Uterus (tissue), 4 donors: ENCODE results near the gene LYVE1. TPM values are rescaled to one million over a fixed set of nuclear protein-coding genes. Genes with fewer than 3 reads are reported as not detected.

Source experiments
- DNase-seq, 2 donors: peaks; one replicate each; pipeline ENCODE4 v3.0.0-alpha.2; 2019 to 2020
- H3K27ac ChIP-seq, 2 donors: fragments of 200-600 bp; sonication (generic); 1 replicate in 1 of 2; 2 replicates in 1 of 2; pipeline ENCODE4 v1.5.1; 2016 to 2018
- H3K27me3 ChIP-seq, 2 donors: fragments of 200-600 bp; sonication (generic); one replicate each; pipeline ENCODE4 v1.5.1; 2018 to 2019; ENCODE audit warnings: control low read depth in 1 of 2
- H3K36me3 ChIP-seq, 2 donors: fragments of 200-600 bp; sonication (generic); one replicate each; pipeline ENCODE4 v1.5.1; 2019; ENCODE audit warnings: control low read depth in 1 of 2
- H3K4me1 ChIP-seq, 2 donors: fragments of 200-600 bp; sonication (generic); one replicate each; pipeline ENCODE4 v1.5.1; 2018 to 2019; ENCODE audit warnings: control low read depth in 1 of 2
- H3K4me3 ChIP-seq, 2 donors: fragments of 200-600 bp; sonication (generic); 1 replicate in 1 of 2; 2 replicates in 1 of 2; pipeline ENCODE4 v1.5.1; 2018 to 2019; ENCODE audit warnings: mild to moderate bottlenecking in 1 of 2
- H3K9me3 ChIP-seq, 2 donors: fragments of 200-600 bp; sonication (generic); one replicate each; pipeline ENCODE4 v1.5.1; 2019; ENCODE audit warnings: control low read depth in 1 of 2
- CTCF ChIP-seq, 4 experiments: fragments of 200-600 bp in 2 of 4; fragments of 450-650 bp in 2 of 4; sonication (generic) in 2 of 4; IDR thresholded peaks; one replicate each; pipeline ENCODE4 v1.5.1; 2016 to 2019; ENCODE audit warnings: antibody characterized with exemption in 4 of 4, mild to moderate bottlenecking in 2 of 4, moderate library complexity in 1 of 4
- POLR2A ChIP-seq, 2 donors: fragments of 450-650 bp; IDR thresholded peaks; one replicate each; pipeline ENCODE4 v1.6.1; 2016; ENCODE audit warnings: antibody characterized with exemption in 2 of 2, mild to moderate bottlenecking in 1 of 2, moderate library complexity in 1 of 2
- intact Hi-C: fragments of 100-400 bp; cut with DNase I; formaldehyde crosslinking; loops from one replicate; pipeline ENCODE4 v1.15.1; 2023; ENCODE audit warnings: low total_unique reads
- total RNA-seq, 4 donors: library from RNA; depleted of rRNA in 3 of 4; stranded (reverse); fragments of >200 nt in 3 of 4; gene quantifications; one replicate each; pipeline versions ENCODE4 v1.1.0 to v1.2.4, GENCODE V29; 2014 to 2023
- donor health status: DM: yes; HTN: yes; CAD: no.

LYVE1 gene
- total RNA-seq, 4 donors from 2014 or later, result 12.8 to 154 (median 44.0) TPM

- no peaks in the 10 kb centered on the region for H3K36me3 ChIP-seq
- H3K4me3 ChIP-seq, result no peak overlapping the region
- H3K9me3 ChIP-seq, result no peaks in the 10 kb centered on the region
- H3K27me3 ChIP-seq, result no peaks in the 10 kb centered on the region
- H3K27ac ChIP-seq, result no peak overlapping the region
- no peak for DNase-seq
- no peak for TF ChIP-seq CTCF (IDR thresholded peaks at IDR 0.05)
- TF ChIP-seq POLR2A (IDR thresholded peaks at IDR 0.05), result no peak
- no peaks in the 10 kb centered on the region for H3K4me1 ChIP-seq
- intact Hi-C loops, result no loop called here
Measured at GRCh38 chr11:10576035-10576398, 7.6 kb upstream of the LYVE1 start.

GRCh38 chr11:10575346-10576034 is 7.0 kb upstream of the LYVE1 start:
- TF ChIP-seq CTCF (IDR thresholded peaks at IDR 0.05) (no peak), POLR2A (IDR thresholded peaks at IDR 0.05) (no peak)
- Histone ChIP-seq H3K36me3 (no peaks in the 10 kb centered on the region), H3K9me3 (no peaks in the 10 kb centered on the region), H3K4me1 (no peaks in the 10 kb centered on the region), H3K4me3 (no peak overlapping the region), H3K27ac (no peak overlapping the region), H3K27me3 (no peaks in the 10 kb centered on the region)
- intact Hi-C loops, result no loop called here
- DNase-seq, result no peak

- Histone ChIP-seq H3K4me1 (no peaks in the 10 kb centered on the region), H3K36me3 (no peaks in the 10 kb centered on the region)
Measured at GRCh38 chr11:10573556-10573955, 5.1 kb upstream of the LYVE1 start.

GRCh38 chr11:10573028-10573427 is 4.6 kb upstream of the LYVE1 start:
- no peaks in the 10 kb centered on the region for H3K4me1 ChIP-seq
- no peaks in the 10 kb centered on the region for H3K9me3 ChIP-seq
- no peak overlapping the region for H3K4me3 ChIP-seq
- H3K27me3 ChIP-seq, result no peaks in the 10 kb centered on the region
- DNase-seq, result no peak
- no peaks in the 10 kb centered on the region for H3K36me3 ChIP-seq
- no peak for TF ChIP-seq POLR2A (IDR thresholded peaks at IDR 0.05)
- no peak for TF ChIP-seq CTCF (IDR thresholded peaks at IDR 0.05)
- intact Hi-C loops, result no loop called here
- H3K27ac ChIP-seq, result no peak overlapping the region

More at GRCh38 chr11:10573556-10573955, 5.1 kb upstream of the LYVE1 start:
- intact Hi-C loops, result no loop called here
- TF ChIP-seq CTCF (IDR thresholded peaks at IDR 0.05) (no peak), POLR2A (IDR thresholded peaks at IDR 0.05) (no peak)
- H3K9me3 ChIP-seq, result no peaks in the 10 kb centered on the region
- DNase-seq, result no peak
- H3K4me3 ChIP-seq, result no peak overlapping the region
- H3K27me3 ChIP-seq, result no peaks in the 10 kb centered on the region
- H3K27ac ChIP-seq, result no peak overlapping the region

- no peak for DNase-seq
- intact Hi-C loops, result no loop called here
- Histone ChIP-seq H3K27me3 (no peaks in the 10 kb centered on the region), H3K9me3 (no peaks in the 10 kb centered on the region), H3K36me3 (no peaks in the 10 kb centered on the region), H3K4me3 (no peak overlapping the region), H3K4me1 (no peaks in the 10 kb centered on the region), H3K27ac (no peak overlapping the region)
- TF ChIP-seq POLR2A (IDR thresholded peaks at IDR 0.05), result no peak
- no peak for TF ChIP-seq CTCF (IDR thresholded peaks at IDR 0.05)
Measured at GRCh38 chr11:10572533-10572932, 4.1 kb upstream of the LYVE1 start.
